Ishikawa (cell line): Measurements from ENCODE around the gene LGI1.

Source experiments
- EP300 ChIP-seq: IDR thresholded peaks from 2 replicates; pipeline ENCODE4 v1.6.1; 2012; ENCODE audit warnings: borderline replicate concordance
- REST ChIP-seq: IDR thresholded peaks from 2 replicates; pipeline ENCODE4 v1.6.1; 2012; ENCODE audit warnings: low read depth, mild to moderate bottlenecking
- TAF1 ChIP-seq: IDR thresholded peaks from 2 replicates; pipeline ENCODE4 v1.6.1; 2012; ENCODE audit warnings: low read depth, mild to moderate bottlenecking
- YY1 ChIP-seq: IDR thresholded peaks from 2 replicates; pipeline ENCODE4 v1.6.1; 2012; ENCODE audit warnings: low read depth

GRCh38 chr10:93821051-93821772, 63.5 kb downstream of the LGI1 start:
- TF ChIP-seq EP300 (no peak), TAF1 (no peak), REST (no peak), YY1 (no peak)
